Erythroblast (primary cell): ENCODE measurements around the gene GABRB2.

ENCODE experiments used
- DNase-seq, 2 experiments: peaks; one replicate each; lab custom pipeline; 2025; lab: John Stamatoyannopoulos, UW
- GATA1 ChIP-seq: IDR thresholded peaks from 2 replicates; pipeline ENCODE4 v1.6.1; 2011; ENCODE audit warnings: low read depth, mild to moderate bottlenecking, control low read depth, low read length, moderate library complexity
- POLR2A ChIP-seq: IDR thresholded peaks from 2 replicates; pipeline ENCODE4 v1.6.1; 2011; ENCODE audit warnings: mild to moderate bottlenecking, low read length

GABRB2 gene

GRCh38 chr5:161546470-161547301 lies at the start of gene GABRB2:
TSS of gene GABRB2 (minus strand) at chr5:161546725. CDS start at chr5:161546643, 82 bp downstream.
- peak; percentile 3 to 8 for DNase-seq
- TF ChIP-seq POLR2A: no peak

DNA sequence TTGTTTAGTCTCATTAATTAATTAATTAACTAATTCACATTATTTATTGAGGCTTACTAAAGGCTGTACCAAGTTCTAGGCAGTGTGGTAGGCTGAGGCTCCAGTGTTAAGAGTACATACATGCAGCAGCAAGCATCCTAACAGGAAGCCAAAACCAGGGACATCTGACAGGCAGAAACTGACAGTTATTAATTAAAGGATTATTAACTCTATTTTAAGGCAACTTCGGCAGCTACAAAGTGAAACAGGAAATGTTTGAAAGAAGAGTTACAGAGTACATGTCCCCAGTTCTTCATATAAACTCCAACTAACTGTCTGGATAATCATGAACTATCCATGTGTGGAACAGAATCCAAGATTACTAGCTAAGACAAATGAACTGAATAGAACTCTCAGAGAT lies 39.3 kb upstream of the GABRB2 start:
- DNase-seq: no peak
- no peak for TF ChIP-seq GATA1
- no peak for TF ChIP-seq POLR2A

- no peak for TF ChIP-seq GATA1
- TF ChIP-seq POLR2A: no peak
- no peak for DNase-seq
Observed at GRCh38 chr5:161580621-161581020, 34.1 kb upstream of the GABRB2 start.

GRCh38 chr5:161572914-161573313 lies 26.4 kb upstream of the GABRB2 start:
- no peak for DNase-seq
- TF ChIP-seq POLR2A (no peak), GATA1 (no peak)

DNA sequence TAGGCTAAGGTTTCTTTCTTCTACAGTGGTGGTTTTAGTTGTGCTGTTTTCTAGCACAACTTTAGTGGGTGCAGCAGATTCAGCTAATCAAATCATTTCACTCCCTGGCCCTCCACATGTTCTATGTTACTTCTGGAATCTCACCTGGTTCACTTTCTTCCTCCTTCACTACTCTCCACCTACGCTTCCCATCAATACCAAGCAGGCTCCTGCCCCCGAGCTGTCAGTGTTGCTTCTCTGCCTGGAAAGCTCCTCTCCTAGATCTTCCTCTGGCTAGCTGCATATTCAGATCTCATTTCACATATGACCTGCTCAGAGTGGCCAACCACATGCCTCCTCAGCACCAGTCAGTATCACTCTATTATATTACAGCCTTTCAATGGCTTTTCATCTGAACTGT lies 19.6 kb upstream of the GABRB2 start:
- TF ChIP-seq GATA1: no peak
- TF ChIP-seq POLR2A: no peak
- DNase-seq: no peak

GRCh38 chr5:161562446-161562845 lies 15.9 kb upstream of the GABRB2 start:
- no peak for DNase-seq
- TF ChIP-seq POLR2A (no peak), GATA1 (no peak)

DNA sequence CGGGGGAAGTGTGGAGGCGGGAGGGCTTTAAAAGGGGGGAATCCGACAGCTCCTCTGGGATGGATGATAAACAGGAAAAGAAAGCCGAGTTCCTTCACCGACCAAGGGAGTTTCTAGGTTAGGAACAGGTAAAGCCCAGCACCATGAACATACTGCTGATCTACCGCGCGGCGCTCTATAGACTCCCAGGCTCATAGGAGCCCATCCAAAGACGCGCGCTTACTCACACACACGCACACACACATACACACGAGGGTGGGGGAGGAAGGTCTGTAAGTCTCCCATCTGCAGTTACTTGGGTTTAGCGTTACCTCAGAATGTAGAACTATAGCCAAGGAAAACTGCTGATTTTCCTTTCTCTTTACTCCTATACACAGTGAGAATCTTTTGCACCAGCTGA lies 2.6 kb upstream of the GABRB2 start:
- no peak for DNase-seq
- TF ChIP-seq GATA1 (no peak), POLR2A (no peak)

- no peak for DNase-seq
- TF ChIP-seq POLR2A: no peak
- no peak for TF ChIP-seq GATA1
Observed at GRCh38 chr5:161548487-161549094, 2.1 kb upstream of the GABRB2 start.

- TF ChIP-seq POLR2A: no peak
- TF ChIP-seq GATA1: no peak
- no peak for DNase-seq
Observed at GRCh38 chr5:161547738-161548486, 1.4 kb upstream of the GABRB2 start.

GRCh38 chr5:161547406-161547737 lies 847 bp upstream of the GABRB2 start:
- DNase-seq: no peak
- TF ChIP-seq POLR2A: no peak

DNA sequence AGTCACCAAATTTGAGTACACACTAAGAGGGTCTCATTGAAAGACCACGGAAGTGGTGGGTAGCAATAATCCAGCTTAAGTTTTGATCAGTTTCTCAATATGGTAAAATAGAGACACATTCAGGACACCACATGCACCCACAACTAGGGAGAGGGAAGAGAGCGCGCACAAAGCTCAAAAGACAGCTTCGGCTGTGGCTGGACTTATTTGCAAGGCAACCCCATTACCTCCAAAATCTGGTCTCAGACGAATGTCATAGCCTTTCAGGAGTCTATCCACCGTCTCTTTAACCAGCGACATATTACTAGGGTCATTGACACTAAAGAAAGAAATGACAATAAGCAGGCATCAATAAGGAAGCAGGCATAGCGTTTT lies 443 bp downstream of the GABRB2 start:
- no peak for DNase-seq
- no peak for TF ChIP-seq GATA1
- no peak for TF ChIP-seq POLR2A

DNA sequence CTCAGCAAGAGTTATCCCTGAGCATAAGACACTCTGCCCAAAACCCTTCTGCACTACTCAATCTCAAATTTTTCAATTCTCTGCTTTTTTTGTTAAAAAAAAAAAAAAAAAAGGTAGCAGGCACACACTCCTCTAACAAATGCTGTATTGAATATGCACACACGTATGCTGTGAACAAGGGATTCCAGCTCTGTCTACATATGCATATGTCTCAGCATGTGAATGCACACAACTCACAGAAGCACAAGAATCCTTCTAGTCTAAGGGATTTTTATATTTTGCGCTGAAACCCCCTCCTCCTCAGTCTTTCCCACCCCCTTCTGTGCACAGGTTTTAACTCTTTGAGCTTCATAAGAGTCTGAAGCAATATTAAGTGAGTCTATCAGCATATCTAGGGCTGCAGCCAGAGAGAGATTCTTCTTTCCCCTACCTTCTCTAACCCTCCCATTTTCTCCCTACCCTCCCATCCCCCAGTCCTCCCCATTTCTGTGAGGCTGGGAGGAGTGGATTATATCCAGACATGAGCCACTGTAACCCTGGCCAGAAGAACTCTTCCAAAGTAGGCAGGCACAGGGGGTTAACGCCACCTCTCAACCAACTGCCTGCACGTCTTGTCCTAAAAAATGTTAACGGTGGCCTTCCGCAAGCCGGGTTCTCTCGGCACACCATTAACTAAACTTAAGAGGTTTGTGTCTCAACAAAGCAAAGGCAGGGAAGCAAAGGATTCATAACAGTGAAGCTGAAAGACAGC lies 1.0 kb downstream of the GABRB2 start:
- TF ChIP-seq POLR2A (no peak), GATA1 (no peak)
- no peak for DNase-seq

DNA sequence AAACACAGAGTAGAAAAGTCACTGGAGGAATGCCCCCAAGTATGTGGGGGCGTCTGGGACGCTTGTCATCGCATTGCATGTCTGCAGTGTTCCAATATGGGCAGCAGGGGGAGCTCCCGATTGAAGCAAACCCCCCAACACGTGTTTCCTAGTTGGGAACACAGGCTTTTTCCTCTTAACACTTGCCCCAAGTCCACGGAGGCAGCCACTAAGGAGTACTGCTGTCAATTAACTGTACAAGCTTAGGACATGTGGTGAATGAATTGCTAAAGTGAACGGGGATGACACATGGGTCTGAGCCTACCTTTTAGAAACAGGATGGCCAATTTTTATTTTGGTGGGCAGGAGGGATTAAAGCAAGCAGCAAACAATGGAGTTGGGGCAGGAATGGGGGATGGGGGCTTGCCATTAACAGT lies 2.2 kb downstream of the GABRB2 start:
- peak; percentile 28 to 55 for DNase-seq
- TF ChIP-seq POLR2A (no peak), GATA1 (no peak)

DNA sequence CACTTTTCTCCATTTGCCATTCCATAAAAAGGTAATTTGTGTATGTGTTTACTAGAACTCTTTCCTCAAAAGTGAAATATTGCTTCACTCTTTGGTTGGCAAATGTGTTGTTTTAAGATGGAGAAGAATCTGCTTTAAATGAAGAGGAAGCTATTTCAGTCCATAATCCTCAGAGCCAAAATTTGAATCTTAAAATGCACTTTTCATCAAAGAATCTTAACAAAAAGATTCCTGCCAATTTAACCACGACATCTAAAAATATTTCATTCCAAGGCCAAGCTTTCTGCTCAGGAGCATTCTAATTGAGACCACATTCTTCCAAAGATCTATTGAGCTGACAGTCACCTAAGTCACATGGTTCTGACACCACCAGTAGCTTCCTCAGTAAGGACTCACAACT lies 7.5 kb downstream of the GABRB2 start:
- no peak for TF ChIP-seq GATA1
- no peak for TF ChIP-seq POLR2A
- DNase-seq: no peak
